GM12864 (cell line): ENCODE measurements around the gene CBX7.

Experiments
- DNase-seq: peaks from one replicate; pipeline ENCODE4 v3.0.0-alpha.2; 2011; ENCODE audit warnings: low read depth
- H3K4me3 ChIP-seq: 2 replicates; pipeline ENCODE4 v1.5.1; 2011; ENCODE audit warnings: mild to moderate bottlenecking, low read depth, low read length, control low read depth
- CTCF ChIP-seq: IDR thresholded peaks from 2 replicates; pipeline ENCODE4 v1.5.1; 2011; ENCODE audit warnings: low read depth, mild to moderate bottlenecking, moderate library complexity, low read length, control low read depth, inconsistent platforms; ENCODE audit errors: missing control alignments

The CBX7 gene

GRCh38 chr22:39150848-39151215 is 1.6 kb downstream of the CBX7 start:
- no peak for TF ChIP-seq CTCF
- no peak overlapping the region for H3K4me3 ChIP-seq

GRCh38 chr22:39149915-39150847 is 2.3 kb downstream of the CBX7 start:
- no peak overlapping the region for H3K4me3 ChIP-seq
- DNase-seq = no peak
- TF ChIP-seq CTCF = no peak

More at GRCh38 chr22:39150848-39151215, 1.6 kb downstream of the CBX7 start:
- DNase-seq = no peak

- no peak for TF ChIP-seq CTCF
- H3K4me3 ChIP-seq = peak overlapping the region; percentile 47
- peak; percentile 45 for DNase-seq
Observed at GRCh38 chr22:39148727-39149535, 3.5 kb downstream of the CBX7 start.

GRCh38 chr22:39148026-39148726 is 4.3 kb downstream of the CBX7 start:
- no peak for DNase-seq
- no peak overlapping the region; the same call in 1 of the 2 replicates for H3K4me3 ChIP-seq
- TF ChIP-seq CTCF = no peak

GRCh38 chr22:39147335-39148025 is 5.0 kb downstream of the CBX7 start:
- DNase-seq = no peak
- H3K4me3 ChIP-seq = no peak overlapping the region
- TF ChIP-seq CTCF = no peak

- DNase-seq = no peak
- TF ChIP-seq CTCF = no peak
- peak overlapping the region; percentile 55; the same call in 1 of the 2 replicates for H3K4me3 ChIP-seq
Observed at GRCh38 chr22:39146256-39147101, 6.0 kb downstream of the CBX7 start.
